ENCODE measurements around the gene BCL11B. TPM values are rescaled to one million over a fixed set of nuclear protein-coding genes. Genes with fewer than 3 reads are reported as not detected.

BCL11B gene
- total RNA-seq (210 TPM), polyA plus RNA-seq (1 to 10 TPM; 5.3 to 5.7 (median 5.4) TPM)

GRCh38 chr14:99271951-99272631 lies at the start of gene BCL11B:
Gene BCL11B, minus strand, starts transcription at chr14:99272197. Its CDS starts 979 bp downstream, at chr14:99271218.
- H3K27me3 Mint-ChIP-seq, result peaks cover 35% of the 10 kb centered on the region
- Histone ChIP-seq H3K27ac (ENCODE audit: insufficient read depth, low read length, poor library complexity, severe bottlenecking) (peak within 1 kb of the TSS; percentile 99), H3K27me3 (ENCODE audit: control insufficient read depth, insufficient read depth, low read length) (no peaks in the 10 kb centered on the region), H3K36me3 (ENCODE audit: control insufficient read depth, insufficient read depth, low read length) (no peaks in the 10 kb centered on the region), H3K9me3 (ENCODE audit: control insufficient read depth in 2 of 2, low read length in 2 of 2) (no peaks in the 10 kb centered on the region), H3K4me3 (ENCODE audit: low read depth, low read length) (peak within 1 kb of the TSS; percentile 99), H3K4me1 (ENCODE audit: control insufficient read depth, insufficient read depth, low read length, poor library complexity, severe bottlenecking) (peaks cover 44% of the 10 kb centered on the region)
- peak within 1 kb of the TSS; percentile 96 to 100 (median 99) for H3K4me3 Mint-ChIP-seq
- H3K27ac Mint-ChIP-seq, result peak within 1 kb of the TSS; percentile 93 to 94 (median 93)
- DNase-seq (peak; percentile 81 to 98 (median 90)), ATAC-seq (ENCODE audit: low read depth in 2 of 2) (peak; percentile 79 to 80)
- H3K36me3 Mint-ChIP-seq, result peaks cover 14% of the 10 kb centered on the region
- H3K9me3 Mint-ChIP-seq, result peaks cover 0 to 9% (median 0%) of the 10 kb centered on the region in 7 donors
- peaks cover 4 to 30% (median 19%) of the 10 kb centered on the region in 4 donors for H3K4me1 Mint-ChIP-seq

DNA sequence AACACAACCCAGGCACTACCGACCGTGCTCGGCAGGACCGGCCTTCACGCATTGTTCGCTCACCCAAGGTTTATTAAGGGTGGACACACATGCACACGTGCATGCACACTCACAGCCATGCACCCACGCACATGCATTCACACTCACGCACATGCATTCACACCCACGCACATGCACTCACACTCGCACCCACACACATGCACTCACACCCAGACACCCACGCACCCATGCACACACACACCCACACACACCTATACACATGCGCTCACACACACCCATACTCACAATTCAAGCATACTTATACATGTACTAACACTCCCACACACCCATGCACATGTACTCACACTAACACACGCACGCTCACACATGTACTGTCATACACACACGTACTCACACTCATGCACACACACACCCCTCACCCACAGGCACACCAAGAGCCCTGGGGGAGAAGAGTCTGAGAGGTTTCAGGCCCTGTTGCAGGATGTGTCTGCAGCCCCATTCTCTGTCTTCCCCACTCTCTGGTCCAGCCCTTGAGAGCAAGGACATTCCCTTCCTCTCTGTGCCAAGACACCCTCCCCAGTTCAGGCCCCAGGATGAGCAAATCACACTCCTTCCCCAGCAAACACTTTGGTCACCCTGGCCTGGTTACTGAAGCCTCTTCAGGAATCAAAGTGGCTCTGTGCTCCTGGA lies 49.4 kb upstream of the BCL11B start:
- H3K4me1 ChIP-seq (ENCODE audit: control insufficient read depth, insufficient read depth, low read length, poor library complexity, severe bottlenecking), result peaks cover 5% of the 10 kb centered on the region
- no peaks in the 10 kb centered on the region for H3K36me3 ChIP-seq (ENCODE audit: control insufficient read depth, insufficient read depth, low read length)
- H3K27me3 ChIP-seq (ENCODE audit: control insufficient read depth, insufficient read depth, low read length), result no peaks in the 10 kb centered on the region
- Mint-ChIP-seq H3K36me3 (no peaks in the 10 kb centered on the region), H3K4me1 (peaks cover 0 to 2% (median 0%) of the 10 kb centered on the region in 4 donors), H3K27me3 (peaks cover 4% of the 10 kb centered on the region), H3K27ac (no peak overlapping the region), H3K4me3 (no peak overlapping the region), H3K9me3 (no peaks in the 10 kb centered on the region)
- DNase-seq (no peak), ATAC-seq (ENCODE audit: low read depth in 2 of 2) (no peak)
- H3K9me3 ChIP-seq (ENCODE audit: control insufficient read depth in 2 of 2, low read length in 2 of 2), result no peaks in the 10 kb centered on the region
- H3K4me3 ChIP-seq (ENCODE audit: low read depth, low read length), result no peak overlapping the region
- H3K27ac ChIP-seq (ENCODE audit: insufficient read depth, low read length, poor library complexity, severe bottlenecking), result no peak overlapping the region

DNA sequence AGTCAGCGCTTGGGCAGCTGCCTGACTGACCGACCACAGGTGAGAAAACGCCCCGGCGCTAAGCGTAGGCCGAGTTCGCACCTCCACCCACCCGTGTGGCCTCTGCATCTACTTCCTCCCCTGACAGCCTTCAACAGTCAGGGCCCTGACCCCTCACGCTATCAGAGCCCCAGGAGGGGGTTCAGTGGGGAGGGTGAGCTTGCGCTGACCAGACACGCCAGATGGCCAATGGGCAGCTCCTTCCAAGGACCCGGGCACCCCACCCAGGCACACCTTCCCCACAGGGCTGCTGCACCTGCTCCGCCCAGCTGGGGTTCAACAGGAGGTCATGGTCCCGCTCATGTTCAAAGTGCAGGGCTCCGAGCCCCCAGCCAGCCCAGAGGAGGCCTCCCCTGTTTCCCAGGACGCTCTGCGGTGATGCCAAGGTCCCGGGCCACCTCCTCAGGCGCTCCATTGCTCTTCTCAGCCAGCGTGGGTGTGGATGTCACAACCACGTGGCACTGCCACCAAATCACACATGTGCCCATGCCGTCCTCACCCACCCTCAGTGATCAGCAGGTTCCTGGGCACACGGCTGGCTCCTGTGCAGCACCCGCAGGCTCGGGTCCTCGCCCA lies 48.7 kb upstream of the BCL11B start:
- Mint-ChIP-seq H3K9me3 (no peaks in the 10 kb centered on the region), H3K4me1 (peaks cover 0 to 2% (median 0%) of the 10 kb centered on the region in 4 donors), H3K27me3 (peaks cover 4% of the 10 kb centered on the region), H3K4me3 (no peak overlapping the region), H3K36me3 (no peaks in the 10 kb centered on the region), H3K27ac (no peak overlapping the region)
- DNase-seq (no peak), ATAC-seq (ENCODE audit: low read depth in 2 of 2) (no peak)
- Histone ChIP-seq H3K27ac (ENCODE audit: insufficient read depth, low read length, poor library complexity, severe bottlenecking) (no peak overlapping the region), H3K4me3 (ENCODE audit: low read depth, low read length) (no peak overlapping the region), H3K4me1 (ENCODE audit: control insufficient read depth, insufficient read depth, low read length, poor library complexity, severe bottlenecking) (peaks cover 5% of the 10 kb centered on the region), H3K27me3 (ENCODE audit: control insufficient read depth, insufficient read depth, low read length) (no peaks in the 10 kb centered on the region), H3K9me3 (ENCODE audit: control insufficient read depth in 2 of 2, low read length in 2 of 2) (no peaks in the 10 kb centered on the region), H3K36me3 (ENCODE audit: control insufficient read depth, insufficient read depth, low read length) (no peaks in the 10 kb centered on the region)

DNA sequence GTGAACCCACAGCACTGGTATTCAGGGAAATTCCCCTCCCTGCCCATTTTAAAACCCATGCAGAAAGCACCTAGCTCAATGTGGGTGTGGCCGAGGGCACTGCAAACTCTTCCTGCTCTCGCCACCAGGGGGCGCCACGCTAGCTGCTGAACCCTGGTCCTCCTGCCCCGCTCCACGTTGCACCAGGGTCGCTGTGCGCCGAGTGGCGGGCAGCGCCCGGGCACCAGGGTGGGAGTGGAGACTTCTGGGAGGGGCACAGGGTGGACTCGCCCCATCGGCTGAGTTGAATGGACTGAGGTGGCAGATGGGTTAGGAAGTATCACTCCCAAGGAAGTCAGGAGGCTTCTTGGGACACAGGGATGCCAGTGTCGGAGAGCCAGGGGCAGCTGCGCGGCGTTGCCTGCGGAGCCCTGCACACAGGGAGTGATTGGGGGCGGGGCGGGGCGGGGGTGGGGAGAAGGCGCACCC lies 48.1 kb upstream of the BCL11B start:
- Histone ChIP-seq H3K27ac (ENCODE audit: insufficient read depth, low read length, poor library complexity, severe bottlenecking) (no peak overlapping the region), H3K27me3 (ENCODE audit: control insufficient read depth, insufficient read depth, low read length) (no peaks in the 10 kb centered on the region), H3K9me3 (ENCODE audit: control insufficient read depth in 2 of 2, low read length in 2 of 2) (no peaks in the 10 kb centered on the region), H3K4me3 (ENCODE audit: low read depth, low read length) (no peak overlapping the region), H3K36me3 (ENCODE audit: control insufficient read depth, insufficient read depth, low read length) (no peaks in the 10 kb centered on the region), H3K4me1 (ENCODE audit: control insufficient read depth, insufficient read depth, low read length, poor library complexity, severe bottlenecking) (peaks cover 5% of the 10 kb centered on the region)
- Mint-ChIP-seq H3K36me3 (no peaks in the 10 kb centered on the region), H3K27ac (no peak overlapping the region), H3K27me3 (peaks cover 4% of the 10 kb centered on the region), H3K4me3 (no peak overlapping the region), H3K9me3 (no peaks in the 10 kb centered on the region), H3K4me1 (peaks cover 0 to 2% (median 0%) of the 10 kb centered on the region in 4 donors)
- ATAC-seq (ENCODE audit: low read depth in 2 of 2) (peak in 1 of 2 donors; percentile 49), DNase-seq (peak; percentile 38 to 69 (median 40))

DNA sequence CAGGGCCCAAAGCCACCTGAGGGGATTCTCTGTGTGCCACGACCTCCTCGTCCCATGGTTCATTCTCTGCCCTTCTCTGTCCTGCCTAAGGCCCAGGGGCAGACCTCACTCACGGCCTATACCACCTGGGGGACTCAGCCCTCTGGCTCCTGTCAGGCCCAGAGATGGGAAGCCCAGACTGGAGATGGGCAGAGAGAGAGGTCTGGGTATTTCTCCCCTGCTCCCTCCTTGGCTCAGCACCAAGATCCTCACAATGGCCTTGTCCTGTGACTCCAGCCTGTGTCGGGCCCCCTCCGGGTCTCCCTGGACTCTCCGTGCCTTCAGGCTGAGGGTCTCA lies 46.9 kb upstream of the BCL11B start:
- no peaks in the 10 kb centered on the region for H3K9me3 ChIP-seq (ENCODE audit: control insufficient read depth in 2 of 2, low read length in 2 of 2)
- Mint-ChIP-seq H3K4me3 (no peak overlapping the region), H3K27ac (no peak overlapping the region), H3K9me3 (peaks cover 0 to 2% (median 0%) of the 10 kb centered on the region in 7 donors), H3K36me3 (no peaks in the 10 kb centered on the region), H3K4me1 (peaks cover 0 to 2% (median 0%) of the 10 kb centered on the region in 4 donors), H3K27me3 (peaks cover 4% of the 10 kb centered on the region)
- DNase-seq (no peak), ATAC-seq (ENCODE audit: low read depth in 2 of 2) (no peak)
- no peaks in the 10 kb centered on the region for H3K36me3 ChIP-seq (ENCODE audit: control insufficient read depth, insufficient read depth, low read length)
- no peak overlapping the region for H3K27ac ChIP-seq (ENCODE audit: insufficient read depth, low read length, poor library complexity, severe bottlenecking)
- peaks cover 5% of the 10 kb centered on the region for H3K4me1 ChIP-seq (ENCODE audit: control insufficient read depth, insufficient read depth, low read length, poor library complexity, severe bottlenecking)
- H3K27me3 ChIP-seq (ENCODE audit: control insufficient read depth, insufficient read depth, low read length), result no peaks in the 10 kb centered on the region
- no peak overlapping the region for H3K4me3 ChIP-seq (ENCODE audit: low read depth, low read length)

DNA sequence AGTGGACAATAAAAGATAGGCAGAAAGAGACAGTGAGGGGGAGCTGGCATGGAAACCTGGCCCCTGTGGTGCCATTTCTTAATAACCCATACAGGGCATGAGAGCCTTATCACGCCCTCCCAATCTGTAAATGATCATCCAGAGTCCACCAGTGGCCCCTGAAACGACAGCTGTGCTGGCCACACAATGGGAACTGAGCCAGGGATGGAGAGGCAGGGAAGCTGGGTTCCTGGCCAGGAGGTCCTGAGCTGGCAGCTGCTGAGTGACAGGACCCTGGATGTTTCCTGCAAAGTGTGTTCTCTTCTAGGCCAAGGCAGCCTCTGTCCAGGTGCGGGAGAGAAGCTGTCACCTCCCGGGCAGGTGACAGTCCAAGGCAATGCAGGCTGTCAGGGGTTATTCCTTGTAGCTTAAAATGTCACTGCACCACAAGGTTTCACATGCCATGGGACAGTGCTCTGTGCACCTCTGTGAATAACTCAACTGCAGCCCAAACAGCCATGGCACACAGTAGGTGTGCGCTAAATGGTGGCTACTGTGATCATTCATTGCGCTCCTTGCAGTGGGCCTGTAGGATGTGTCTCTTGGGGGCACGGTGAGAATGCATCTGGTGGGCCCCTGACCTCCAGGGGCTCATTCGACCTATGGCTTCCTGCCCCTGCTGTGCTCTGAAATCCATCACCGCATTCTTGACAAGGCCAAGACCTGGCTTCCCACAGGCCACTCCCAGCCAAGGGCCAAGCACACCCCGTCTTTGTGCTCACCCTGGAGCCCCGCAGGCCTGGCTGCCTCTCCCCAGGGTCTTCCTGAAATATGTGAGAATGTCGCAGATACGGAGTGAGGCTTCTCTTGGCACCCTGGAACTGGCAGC lies 46.3 kb upstream of the BCL11B start:
- H3K9me3 Mint-ChIP-seq, result peaks cover 0 to 2% (median 0%) of the 10 kb centered on the region in 7 donors
- Histone ChIP-seq H3K27ac (ENCODE audit: insufficient read depth, low read length, poor library complexity, severe bottlenecking) (no peak overlapping the region), H3K4me3 (ENCODE audit: low read depth, low read length) (no peak overlapping the region), H3K4me1 (ENCODE audit: control insufficient read depth, insufficient read depth, low read length, poor library complexity, severe bottlenecking) (peaks cover 5% of the 10 kb centered on the region), H3K9me3 (ENCODE audit: control insufficient read depth in 2 of 2, low read length in 2 of 2) (no peaks in the 10 kb centered on the region), H3K36me3 (ENCODE audit: control insufficient read depth, insufficient read depth, low read length) (no peaks in the 10 kb centered on the region), H3K27me3 (ENCODE audit: control insufficient read depth, insufficient read depth, low read length) (no peaks in the 10 kb centered on the region)
- H3K27ac Mint-ChIP-seq, result no peak overlapping the region
- H3K27me3 Mint-ChIP-seq, result peaks cover 4% of the 10 kb centered on the region
- H3K36me3 Mint-ChIP-seq, result no peaks in the 10 kb centered on the region
- H3K4me3 Mint-ChIP-seq, result no peak overlapping the region
- ATAC-seq (ENCODE audit: low read depth in 2 of 2), result no peak
- no peak for DNase-seq
- peaks cover 0 to 2% (median 0%) of the 10 kb centered on the region in 4 donors for H3K4me1 Mint-ChIP-seq
